Gastrocnemius medialis (tissue), 4 donors: Measurements from ENCODE around the gene PKHD1. TPM values are rescaled to one million over a fixed set of nuclear protein-coding genes. Genes with fewer than 3 reads are reported as not detected.

Experiments used
- ATAC-seq, 2 donors: fragments of 150-250 bp; one replicate each; pipeline ENCODE4 v1.9.1; 2016
- DNase-seq, 2 donors: peaks; one replicate each; pipeline ENCODE4 v3.0.0-alpha.2; 2019
- H3K27ac ChIP-seq, 4 donors: fragments of 200-600 bp; sonication (generic); 1 replicate in 1 of 4; 2 replicates in 3 of 4; pipeline ENCODE4 v1.5.1; 2016 to 2018; ENCODE audit warnings: mild to moderate bottlenecking in 2 of 4, moderate library complexity in 1 of 4
- H3K27me3 ChIP-seq, 3 donors: fragments of 200-600 bp; sonication (generic) in 2 of 3; 1 replicate in 1 of 3; 2 replicates in 2 of 3; pipeline versions ENCODE4 v1.5.1 to v1.6.0; 2016 to 2019; ENCODE audit warnings: mild to moderate bottlenecking in 1 of 3, moderate library complexity in 1 of 3
- H3K36me3 ChIP-seq, 2 donors: fragments of 200-600 bp; sonication (generic) in 1 of 2; one replicate each; pipeline ENCODE4 v1.5.1; 2017 to 2018
- H3K4me1 ChIP-seq, 2 donors: fragments of 200-600 bp; sonication (generic) in 1 of 2; one replicate each; pipeline ENCODE4 v1.5.1; 2016 to 2017; ENCODE audit warnings: mild to moderate bottlenecking in 2 of 2
- H3K4me3 ChIP-seq, 4 donors: fragments of 200-600 bp; sonication (generic) in 3 of 4; 1 replicate in 1 of 4; 2 replicates in 3 of 4; pipeline ENCODE4 v1.5.1; 2016 to 2019; ENCODE audit warnings: mild to moderate bottlenecking in 2 of 4
- H3K9me3 ChIP-seq, 3 donors: fragments of 200-600 bp; sonication (generic) in 2 of 3; 1 replicate in 1 of 3; 2 replicates in 2 of 3; pipeline ENCODE4 v1.5.1; 2016 to 2019
- POLR2A ChIP-seq, 2 donors: fragments of 450-650 bp; IDR thresholded peaks; one replicate each; pipeline ENCODE4 v1.6.1; 2017; ENCODE audit warnings: antibody characterized with exemption in 2 of 2, mild to moderate bottlenecking in 2 of 2, moderate library complexity in 2 of 2
- in situ Hi-C, 4 donors: fragments of 200-750 bp; cut with MboI; loops; one replicate each; pipeline versions ENCODE4 v1.15.0 to v1.8.0; 2017; ENCODE audit warnings: low sequenced_read_pairs in 4 of 4
- intact Hi-C: fragments of 100-400 bp; cut with DNase I; formaldehyde crosslinking; loops from one replicate; pipeline ENCODE4 v1.15.1; 2023; ENCODE audit warnings: low total_unique reads
- total RNA-seq, 4 donors: library from RNA; depleted of rRNA; stranded (reverse); fragments of >200 nt; gene quantifications; one replicate each; pipeline versions ENCODE4 v1.1.0 to v1.2.3, GENCODE V29; 2016
- TF ChIP-seq, protein P1 (sequence below), 5 experiments: fragments of 450-650 bp in 3 of 5; fragments of 200-600 bp in 2 of 5; sonication (generic) in 2 of 5; IDR thresholded peaks in 4 of 5; conservative IDR thresholded peaks in 1 of 5; 1 replicate in 4 of 5; 2 replicates in 1 of 5; pipeline ENCODE4 v1.5.1; 2016 to 2019; ENCODE audit warnings: antibody characterized with exemption in 5 of 5, mild to moderate bottlenecking in 3 of 5, moderate library complexity in 3 of 5

The PKHD1 gene
- total RNA-seq, 4 donors from 2014 or later: 0.02 to 0.05 (median 0.02) TPM; not detected in 1

DNA sequence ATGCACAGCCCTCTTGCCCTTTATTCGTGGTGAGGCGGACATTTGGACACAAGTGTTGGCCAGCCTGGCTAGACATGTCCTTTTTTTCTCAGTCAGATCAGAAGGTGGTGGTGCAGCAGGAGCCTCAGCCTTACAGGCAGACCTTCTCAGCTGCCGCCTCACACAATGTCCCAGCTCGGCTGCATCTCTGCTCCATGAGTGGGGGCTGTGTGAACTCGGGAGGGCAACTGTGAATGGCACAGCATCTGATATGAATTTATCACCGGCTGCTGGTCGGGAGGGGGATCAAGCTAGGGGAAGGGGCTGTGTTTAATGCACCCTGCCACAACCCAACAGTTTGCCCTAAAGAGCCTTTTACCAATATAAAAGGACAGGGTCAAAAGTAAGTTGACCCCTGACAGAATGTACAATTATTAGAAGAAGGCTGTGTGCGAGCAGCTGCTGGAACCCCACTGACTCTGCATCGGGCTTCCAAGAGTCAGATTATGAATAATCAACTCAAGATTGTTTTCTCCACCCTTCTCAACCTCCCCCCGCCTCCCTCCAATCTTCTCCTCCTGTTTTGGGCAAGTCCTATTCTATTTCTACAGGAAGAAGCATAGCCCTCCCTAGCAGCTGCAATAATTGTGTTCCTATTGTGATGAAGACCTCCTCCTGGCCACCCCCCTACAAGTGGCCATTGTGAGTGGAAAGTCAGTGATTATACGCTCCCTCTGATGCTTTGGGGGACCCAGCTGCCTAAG is 245.2 kb downstream of the PKHD1 start:
- H3K4me1 ChIP-seq: peaks cover 0 to 6% of the 10 kb centered on the region in 2 donors
- in situ Hi-C loops: no loop called here
- H3K27me3 ChIP-seq: no peaks in the 10 kb centered on the region
- H3K36me3 ChIP-seq: no peaks in the 10 kb centered on the region
- DNase-seq (no peak), ATAC-seq (no peak)
- H3K27ac ChIP-seq: no peak overlapping the region
- no peaks in the 10 kb centered on the region for H3K9me3 ChIP-seq
- H3K4me3 ChIP-seq: no peak overlapping the region
- TF ChIP-seq, protein P1, sequence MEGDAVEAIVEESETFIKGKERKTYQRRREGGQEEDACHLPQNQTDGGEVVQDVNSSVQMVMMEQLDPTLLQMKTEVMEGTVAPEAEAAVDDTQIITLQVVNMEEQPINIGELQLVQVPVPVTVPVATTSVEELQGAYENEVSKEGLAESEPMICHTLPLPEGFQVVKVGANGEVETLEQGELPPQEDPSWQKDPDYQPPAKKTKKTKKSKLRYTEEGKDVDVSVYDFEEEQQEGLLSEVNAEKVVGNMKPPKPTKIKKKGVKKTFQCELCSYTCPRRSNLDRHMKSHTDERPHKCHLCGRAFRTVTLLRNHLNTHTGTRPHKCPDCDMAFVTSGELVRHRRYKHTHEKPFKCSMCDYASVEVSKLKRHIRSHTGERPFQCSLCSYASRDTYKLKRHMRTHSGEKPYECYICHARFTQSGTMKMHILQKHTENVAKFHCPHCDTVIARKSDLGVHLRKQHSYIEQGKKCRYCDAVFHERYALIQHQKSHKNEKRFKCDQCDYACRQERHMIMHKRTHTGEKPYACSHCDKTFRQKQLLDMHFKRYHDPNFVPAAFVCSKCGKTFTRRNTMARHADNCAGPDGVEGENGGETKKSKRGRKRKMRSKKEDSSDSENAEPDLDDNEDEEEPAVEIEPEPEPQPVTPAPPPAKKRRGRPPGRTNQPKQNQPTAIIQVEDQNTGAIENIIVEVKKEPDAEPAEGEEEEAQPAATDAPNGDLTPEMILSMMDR (IDR thresholded peaks at IDR 0.05 in 4 of 5, conservative IDR thresholded peaks at IDR 0.05 in 1 of 5): no peak
- no peak for TF ChIP-seq POLR2A (IDR thresholded peaks at IDR 0.05)
- intact Hi-C loops: no loop called here

- Histone ChIP-seq H3K36me3 (no peaks in the 10 kb centered on the region), H3K27ac (no peak overlapping the region), H3K4me3 (no peak overlapping the region), H3K4me1 (peaks cover 0 to 6% of the 10 kb centered on the region in 2 donors), H3K9me3 (no peaks in the 10 kb centered on the region), H3K27me3 (no peaks in the 10 kb centered on the region)
- intact Hi-C loops (no loop called here), in situ Hi-C loops (no loop called here)
- no peak for DNase-seq
- no peak for TF ChIP-seq POLR2A (IDR thresholded peaks at IDR 0.05)
- TF ChIP-seq, protein P1 (IDR thresholded peaks at IDR 0.05 in 4 of 5, conservative IDR thresholded peaks at IDR 0.05 in 1 of 5): no peak
- no peak for ATAC-seq
These were observed 245.8 kb downstream of the PKHD1 start for GRCh38 chr6:51841626-51842025.

DNA sequence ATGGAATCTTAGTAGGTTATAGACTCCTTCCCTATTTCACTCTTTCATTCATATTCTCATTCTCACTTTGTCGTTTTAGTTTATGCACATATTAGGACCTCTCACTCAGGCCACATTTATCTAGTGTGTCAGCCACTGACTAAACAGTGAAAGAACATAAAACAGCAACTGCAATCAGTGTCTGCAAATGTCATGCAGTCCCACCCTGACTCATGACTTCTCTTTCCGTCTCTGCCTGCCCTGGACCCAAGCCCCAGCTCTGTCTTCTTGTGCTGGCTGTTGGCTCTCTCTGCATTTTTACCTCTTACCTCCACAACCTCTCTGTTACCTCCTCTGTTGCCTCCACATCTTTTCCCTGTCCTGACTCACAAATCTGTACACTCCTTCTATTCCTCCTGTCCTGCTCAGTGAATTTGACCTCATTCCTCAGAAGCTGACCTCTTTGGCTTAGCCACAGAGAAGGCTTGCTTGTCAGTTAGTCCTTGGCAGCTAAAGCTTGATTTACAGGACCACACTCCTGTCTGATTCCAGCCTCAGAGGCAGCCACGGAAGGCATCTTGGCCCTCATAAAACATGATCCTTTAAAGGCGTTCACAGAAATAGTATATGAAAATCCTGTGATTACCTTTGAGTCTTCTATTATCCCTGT is 247.6 kb downstream of the PKHD1 start:
- Histone ChIP-seq H3K9me3 (no peaks in the 10 kb centered on the region), H3K27ac (no peak overlapping the region), H3K4me3 (no peak overlapping the region), H3K4me1 (peaks cover 0 to 6% of the 10 kb centered on the region in 2 donors), H3K36me3 (no peaks in the 10 kb centered on the region), H3K27me3 (no peaks in the 10 kb centered on the region)
- TF ChIP-seq, protein P1 (IDR thresholded peaks at IDR 0.05 in 4 of 5, conservative IDR thresholded peaks at IDR 0.05 in 1 of 5): no peak
- TF ChIP-seq POLR2A (IDR thresholded peaks at IDR 0.05): no peak
- intact Hi-C loops (no loop called here), in situ Hi-C loops (no loop called here)
- ATAC-seq (no peak), DNase-seq (no peak)

DNA sequence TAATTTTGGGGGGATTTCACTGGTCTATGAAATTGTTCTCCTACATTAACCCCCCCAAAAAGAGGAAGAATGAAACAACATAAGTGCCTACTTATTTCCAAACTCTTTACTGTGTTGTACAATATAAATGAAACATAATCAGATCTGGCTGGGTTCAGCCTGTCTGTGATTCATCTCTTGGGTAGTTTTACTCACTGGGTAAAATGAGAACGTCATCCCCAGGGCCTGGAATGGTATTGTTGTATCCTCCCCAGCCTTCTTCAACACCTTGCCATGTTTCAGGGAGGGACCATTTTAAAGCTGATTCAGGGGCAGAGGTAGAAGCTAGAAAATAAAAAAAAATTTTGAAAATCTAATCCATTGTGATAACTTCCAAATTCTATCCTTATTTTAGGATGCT is 256.7 kb downstream of the PKHD1 start:
- no peak overlapping the region for H3K4me3 ChIP-seq
- no peak overlapping the region for H3K27ac ChIP-seq
- intact Hi-C loops (no loop called here), in situ Hi-C loops (no loop called here)
- no peaks in the 10 kb centered on the region for H3K36me3 ChIP-seq
- H3K9me3 ChIP-seq: no peaks in the 10 kb centered on the region
- no peak for ATAC-seq
- no peaks in the 10 kb centered on the region for H3K27me3 ChIP-seq
- TF ChIP-seq, protein P1 (IDR thresholded peaks at IDR 0.05 in 4 of 5, conservative IDR thresholded peaks at IDR 0.05 in 1 of 5): no peak
- TF ChIP-seq POLR2A (IDR thresholded peaks at IDR 0.05): no peak
- no peaks in the 10 kb centered on the region for H3K4me1 ChIP-seq
- no peak for DNase-seq
